ENCODE measurements around the gene SERPINB6. TPM values are rescaled to one million over a fixed set of nuclear protein-coding genes. Genes with fewer than 3 reads are reported as not detected.
"Not testable (repeated sequence)": the region's sequence is repeated elsewhere in the genome, so short reads cannot be mapped to it uniquely, and the experiment has no call there.

The SERPINB6 gene
- total RNA-seq, 4 donors from 2014 or later, result 170 to 462 (median 219) TPM

DNA sequence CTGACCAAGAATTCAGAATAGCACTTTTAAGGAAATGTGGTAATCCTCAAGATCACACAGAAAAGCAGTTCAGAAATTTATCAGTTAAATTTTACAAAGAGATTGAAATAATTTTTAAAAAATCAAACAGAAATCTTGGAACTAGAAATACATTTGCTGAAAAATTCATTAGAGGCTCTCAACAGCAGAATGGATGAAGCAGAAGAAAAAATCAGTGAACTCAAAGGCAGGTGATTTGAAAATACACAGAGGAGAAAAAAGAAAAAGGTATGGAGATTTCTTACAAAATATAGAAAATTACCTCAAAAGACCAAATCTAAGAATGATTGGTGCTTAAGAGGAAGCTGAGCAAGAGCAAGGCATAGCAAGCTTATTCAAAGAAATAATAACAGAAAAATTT, 39.8 kb upstream of the SERPINB6 start:
- no peaks in the 10 kb centered on the region for H3K4me1 ChIP-seq
- peaks cover 0 to 64% (median 0%) of the 10 kb centered on the region in 3 donors for H3K36me3 ChIP-seq
- H3K4me3 ChIP-seq, result no peak overlapping the region
- no peak for DNase-seq
- H3K27ac ChIP-seq, result no peak overlapping the region
- H3K27me3 ChIP-seq, result no peaks in the 10 kb centered on the region
- no peaks in the 10 kb centered on the region for H3K9me3 ChIP-seq
- TF ChIP-seq, protein P1, sequence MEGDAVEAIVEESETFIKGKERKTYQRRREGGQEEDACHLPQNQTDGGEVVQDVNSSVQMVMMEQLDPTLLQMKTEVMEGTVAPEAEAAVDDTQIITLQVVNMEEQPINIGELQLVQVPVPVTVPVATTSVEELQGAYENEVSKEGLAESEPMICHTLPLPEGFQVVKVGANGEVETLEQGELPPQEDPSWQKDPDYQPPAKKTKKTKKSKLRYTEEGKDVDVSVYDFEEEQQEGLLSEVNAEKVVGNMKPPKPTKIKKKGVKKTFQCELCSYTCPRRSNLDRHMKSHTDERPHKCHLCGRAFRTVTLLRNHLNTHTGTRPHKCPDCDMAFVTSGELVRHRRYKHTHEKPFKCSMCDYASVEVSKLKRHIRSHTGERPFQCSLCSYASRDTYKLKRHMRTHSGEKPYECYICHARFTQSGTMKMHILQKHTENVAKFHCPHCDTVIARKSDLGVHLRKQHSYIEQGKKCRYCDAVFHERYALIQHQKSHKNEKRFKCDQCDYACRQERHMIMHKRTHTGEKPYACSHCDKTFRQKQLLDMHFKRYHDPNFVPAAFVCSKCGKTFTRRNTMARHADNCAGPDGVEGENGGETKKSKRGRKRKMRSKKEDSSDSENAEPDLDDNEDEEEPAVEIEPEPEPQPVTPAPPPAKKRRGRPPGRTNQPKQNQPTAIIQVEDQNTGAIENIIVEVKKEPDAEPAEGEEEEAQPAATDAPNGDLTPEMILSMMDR (IDR thresholded peaks at IDR 0.05), result no peak
- TF ChIP-seq POLR2A (IDR thresholded peaks at IDR 0.05), result no peak

DNA sequence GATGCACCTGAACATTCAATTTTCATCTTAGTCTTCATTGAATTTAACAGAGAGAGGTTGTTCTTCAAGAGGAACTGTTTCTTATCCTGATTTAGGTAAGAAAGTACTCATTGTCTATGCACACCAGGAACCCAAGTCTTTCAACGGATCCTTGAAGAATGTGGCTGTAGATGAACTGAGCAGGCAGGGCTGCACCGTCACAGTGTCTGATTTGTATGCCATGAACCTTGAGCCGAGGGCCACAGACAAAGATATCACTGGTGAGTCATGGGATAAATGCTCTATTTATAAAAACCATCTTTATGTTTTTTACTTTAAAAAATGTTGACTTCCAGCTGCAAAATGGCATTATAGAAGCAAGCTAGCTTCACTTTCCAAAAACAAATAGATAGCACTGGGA, 38.6 kb upstream of the SERPINB6 start:
- no peaks in the 10 kb centered on the region for H3K27me3 ChIP-seq
- H3K4me3 ChIP-seq, result no peak overlapping the region
- TF ChIP-seq, protein P1 (IDR thresholded peaks at IDR 0.05), result no peak
- no peak for TF ChIP-seq POLR2A (IDR thresholded peaks at IDR 0.05)
- peaks cover 0 to 58% (median 0%) of the 10 kb centered on the region in 3 donors for H3K36me3 ChIP-seq
- peak in 2 of 3 donors; percentile 12 to 82 for DNase-seq
- no peaks in the 10 kb centered on the region for H3K9me3 ChIP-seq
- peak overlapping the region in 1 of 4 donors; percentile 40 for H3K27ac ChIP-seq
- no peaks in the 10 kb centered on the region for H3K4me1 ChIP-seq

DNA sequence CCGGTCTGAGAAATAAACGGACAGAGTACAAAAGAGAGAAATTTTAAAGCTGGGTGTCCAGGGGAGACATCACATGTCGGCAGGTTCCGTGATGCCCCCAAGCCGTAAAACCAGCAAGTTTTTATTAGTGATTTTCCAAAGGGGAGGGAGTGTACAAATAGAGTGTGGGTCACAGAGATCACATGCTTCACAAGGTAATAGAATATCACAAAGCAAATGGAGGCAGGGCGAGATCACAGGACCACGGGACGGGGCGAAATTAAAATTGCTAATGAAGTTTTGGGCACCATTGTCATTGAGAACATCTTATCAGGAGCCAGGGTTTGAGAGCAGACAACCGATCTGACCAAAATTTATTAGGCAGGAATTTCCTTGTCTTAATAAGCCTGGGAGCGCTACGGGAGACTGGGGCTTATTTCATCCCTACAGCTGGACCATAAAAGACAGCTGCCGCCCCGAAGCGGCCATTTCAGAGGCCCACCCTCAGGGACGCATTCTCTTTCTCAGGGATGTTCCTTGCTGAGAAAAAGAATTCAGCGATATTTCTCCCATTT, 37.4 kb upstream of the SERPINB6 start:
- H3K36me3 ChIP-seq, result peaks cover 0 to 53% (median 0%) of the 10 kb centered on the region in 3 donors
- DNase-seq, result peak in 1 of 3 donors; percentile 11
- H3K4me3 ChIP-seq, H3K4me1 ChIP-seq, H3K9me3 ChIP-seq, H3K27me3 ChIP-seq, H3K27ac ChIP-seq: not testable (repeated sequence)

DNA sequence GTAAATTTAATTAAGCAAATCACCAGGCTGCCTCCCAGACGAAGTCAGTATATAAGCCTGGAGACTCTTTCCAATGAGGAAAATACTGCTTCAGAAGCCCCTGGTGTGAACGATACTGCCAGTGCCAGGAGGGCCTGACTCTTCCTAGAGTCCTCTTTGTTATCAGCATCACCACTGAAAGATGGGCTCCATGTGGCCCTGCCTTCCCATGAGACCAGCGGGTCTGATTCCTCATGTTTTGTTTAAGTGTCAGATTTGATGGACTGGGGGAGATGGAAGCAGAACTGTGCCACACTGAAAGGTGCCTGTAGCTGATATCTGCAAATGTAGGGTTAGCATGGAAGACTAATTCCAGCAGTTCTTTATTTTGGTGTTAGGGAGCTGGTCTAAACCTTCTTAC, 36.2 kb upstream of the SERPINB6 start:
- no peaks in the 10 kb centered on the region for H3K9me3 ChIP-seq
- H3K4me1 ChIP-seq, result no peaks in the 10 kb centered on the region
- no peaks in the 10 kb centered on the region for H3K27me3 ChIP-seq
- H3K36me3 ChIP-seq, result peaks cover 0 to 55% (median 0%) of the 10 kb centered on the region in 3 donors
- peak in 1 of 3 donors; percentile 3 for DNase-seq
- TF ChIP-seq, protein P1 (IDR thresholded peaks at IDR 0.05), result no peak
- TF ChIP-seq POLR2A (IDR thresholded peaks at IDR 0.05), result no peak
- H3K4me3 ChIP-seq, result no peak overlapping the region
- H3K27ac ChIP-seq, result no peak overlapping the region

DNA sequence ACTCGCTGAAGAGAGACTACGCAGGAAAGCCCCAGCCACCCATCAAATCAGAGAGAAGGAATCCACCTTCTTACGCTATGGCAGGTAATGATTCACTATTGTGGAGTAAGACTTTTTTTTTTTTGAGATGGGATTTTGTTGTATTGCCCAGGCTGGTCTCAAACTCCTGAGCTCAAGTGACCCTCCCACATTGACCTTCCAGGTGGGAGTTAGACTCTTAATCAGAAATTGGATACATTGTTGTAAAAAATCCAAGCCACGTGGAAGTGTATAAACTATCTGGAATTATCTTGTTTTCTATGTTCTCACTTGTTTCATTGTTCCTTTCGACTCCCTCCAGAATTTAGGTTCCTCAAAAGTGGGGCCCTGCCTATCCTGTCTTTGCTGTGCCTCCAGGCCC, 35.1 kb upstream of the SERPINB6 start:
- Histone ChIP-seq H3K4me1 (peaks cover 0 to 6% (median 0%) of the 10 kb centered on the region in 4 donors), H3K4me3 (no peak overlapping the region), H3K36me3 (peaks cover 0 to 44% (median 0%) of the 10 kb centered on the region in 3 donors)

DNA sequence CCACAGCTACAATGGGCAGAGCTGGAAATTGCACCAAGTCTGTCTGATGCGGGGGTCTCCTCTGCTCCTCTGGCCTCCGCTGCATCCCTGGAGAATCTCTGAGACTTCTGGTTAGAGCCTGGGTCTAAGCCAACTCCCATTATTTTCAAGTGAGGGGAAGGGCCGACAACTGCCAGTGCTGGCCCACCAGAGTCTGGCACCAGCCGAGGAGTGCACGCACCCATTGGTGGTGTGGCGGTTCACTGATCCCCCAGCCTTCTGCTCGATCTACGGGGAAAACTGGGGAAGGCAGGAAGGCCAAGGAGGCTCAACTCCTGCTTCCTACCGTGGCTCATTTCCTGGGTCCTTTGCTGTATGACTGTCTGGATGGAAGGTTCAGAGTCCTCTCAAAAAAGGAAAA, 34.5 kb upstream of the SERPINB6 start:
- Histone ChIP-seq H3K27ac (no peak overlapping the region), H3K9me3 (no peaks in the 10 kb centered on the region), H3K27me3 (no peaks in the 10 kb centered on the region), H3K4me3 (no peak overlapping the region), H3K4me1 (peaks cover 0 to 6% (median under 1%) of the 10 kb centered on the region in 4 donors), H3K36me3 (peaks cover 0 to 39% (median 0%) of the 10 kb centered on the region in 3 donors)
- peak in 1 of 3 donors; percentile 10 for DNase-seq
- TF ChIP-seq POLR2A (IDR thresholded peaks at IDR 0.05), result no peak
- TF ChIP-seq, protein P1 (IDR thresholded peaks at IDR 0.05), result no peak

More for the DNA sequence above, 35.1 kb upstream of the SERPINB6 start:
- DNase-seq, result no peak
- TF ChIP-seq, protein P1 (IDR thresholded peaks at IDR 0.05), result no peak
- TF ChIP-seq POLR2A (IDR thresholded peaks at IDR 0.05), result no peak
- Histone ChIP-seq H3K9me3 (no peaks in the 10 kb centered on the region), H3K27ac (no peak overlapping the region), H3K27me3 (no peaks in the 10 kb centered on the region)
